HuH-7.5 (cell line): Measurements from ENCODE around the gene B3GAT3.
A peak's percentile ranks its signal among the peaks of the same experiment; 100 is the strongest.
"Not testable (repeated sequence)": the region's sequence is repeated elsewhere in the genome, so short reads cannot be mapped to it uniquely, and the experiment has no call there.

Source experiments
- DNase-seq: peaks from one replicate; pipeline ENCODE4 v3.0.0; 2011; ENCODE audit warnings: low spot score

B3GAT3 gene

DNA sequence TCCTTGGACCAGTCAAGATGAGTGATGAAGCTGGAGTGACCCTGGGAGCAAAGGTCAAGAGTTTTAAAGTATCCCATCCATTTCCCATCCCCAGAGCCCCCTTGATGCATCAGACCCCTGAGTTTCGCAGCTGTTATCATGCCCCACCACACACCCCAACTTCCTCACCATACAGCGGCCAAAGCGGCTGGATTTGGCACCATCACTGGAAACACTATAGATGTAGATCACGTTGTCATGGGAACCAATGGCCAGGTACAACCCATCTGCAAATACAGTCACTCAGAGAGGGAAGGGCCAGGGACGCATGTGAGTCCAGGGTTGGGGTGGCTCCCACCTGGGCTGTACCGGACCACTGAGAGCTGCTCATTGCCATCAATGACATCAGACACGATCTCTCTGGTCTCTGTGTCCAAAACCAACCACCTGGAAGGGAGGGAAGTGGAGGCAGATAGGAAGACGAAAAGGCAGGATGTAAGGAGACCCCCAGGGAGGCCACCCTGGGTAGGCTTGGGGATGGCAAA lies 17.9 kb downstream of the B3GAT3 start:
- DNase-seq = no peak

DNA sequence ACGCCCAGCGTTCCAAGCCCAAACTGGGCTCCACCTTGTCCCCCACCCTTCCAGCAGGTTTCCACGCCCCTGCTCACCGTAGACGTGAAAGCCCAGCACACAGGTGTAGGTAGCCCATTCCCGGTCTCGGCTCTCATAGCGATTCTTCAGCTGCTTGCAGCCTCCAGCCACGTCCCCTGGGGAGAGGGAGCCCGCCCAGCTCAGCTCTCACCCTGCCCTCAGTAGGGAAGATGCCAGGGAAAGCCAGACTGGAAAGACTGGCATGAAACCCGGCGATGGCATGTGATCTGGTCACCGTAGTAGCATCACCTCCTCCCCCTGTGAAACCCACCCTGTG lies 18.7 kb downstream of the B3GAT3 start:
- no peak for DNase-seq

DNA sequence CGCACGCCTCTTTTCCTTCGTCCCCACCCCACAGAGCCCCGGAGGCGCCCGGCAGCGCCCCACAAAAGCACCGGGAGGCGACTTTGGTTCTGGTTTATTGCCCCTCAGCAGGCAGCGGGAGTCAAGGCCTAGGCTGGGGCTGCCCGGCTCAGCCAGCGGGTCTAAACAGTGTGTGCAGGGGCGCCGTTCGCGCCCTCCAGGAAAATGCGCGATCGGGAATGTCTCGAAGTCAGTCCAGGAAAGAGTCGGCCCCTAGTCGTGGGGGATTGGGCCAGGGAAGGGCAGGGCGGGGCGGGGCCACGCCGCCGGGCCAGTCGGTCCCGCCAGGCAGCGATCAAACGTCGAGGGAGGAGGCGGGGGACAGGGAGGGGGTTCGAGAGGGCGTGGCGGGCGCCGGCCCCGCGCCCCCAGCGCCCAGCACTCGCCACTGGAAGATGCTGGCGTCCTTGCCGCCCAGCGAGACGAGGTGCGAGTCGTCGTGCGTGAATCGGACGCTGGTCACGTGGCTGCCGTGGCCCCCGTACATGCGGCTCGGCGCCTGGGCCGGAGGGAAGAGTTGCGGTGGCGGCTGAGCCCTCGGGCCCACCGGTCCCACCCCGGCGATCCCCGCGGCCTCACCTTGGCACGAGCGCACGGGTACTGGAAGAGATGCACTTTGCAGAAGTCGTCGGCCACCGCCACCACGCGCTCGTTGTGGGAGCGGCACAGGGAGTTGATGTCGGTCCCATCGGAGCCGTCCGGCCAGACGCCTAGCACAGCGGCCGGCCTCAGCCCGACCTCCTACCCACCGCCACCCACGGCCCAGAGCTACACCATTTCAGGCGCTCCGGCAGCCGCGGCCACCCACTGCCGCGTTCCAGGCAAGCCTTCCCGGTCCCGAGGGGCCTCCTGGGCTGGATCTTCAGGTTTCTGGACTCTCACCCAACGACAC lies 19.4 kb downstream of the B3GAT3 start:
- peak; percentile 93 for DNase-seq

DNA sequence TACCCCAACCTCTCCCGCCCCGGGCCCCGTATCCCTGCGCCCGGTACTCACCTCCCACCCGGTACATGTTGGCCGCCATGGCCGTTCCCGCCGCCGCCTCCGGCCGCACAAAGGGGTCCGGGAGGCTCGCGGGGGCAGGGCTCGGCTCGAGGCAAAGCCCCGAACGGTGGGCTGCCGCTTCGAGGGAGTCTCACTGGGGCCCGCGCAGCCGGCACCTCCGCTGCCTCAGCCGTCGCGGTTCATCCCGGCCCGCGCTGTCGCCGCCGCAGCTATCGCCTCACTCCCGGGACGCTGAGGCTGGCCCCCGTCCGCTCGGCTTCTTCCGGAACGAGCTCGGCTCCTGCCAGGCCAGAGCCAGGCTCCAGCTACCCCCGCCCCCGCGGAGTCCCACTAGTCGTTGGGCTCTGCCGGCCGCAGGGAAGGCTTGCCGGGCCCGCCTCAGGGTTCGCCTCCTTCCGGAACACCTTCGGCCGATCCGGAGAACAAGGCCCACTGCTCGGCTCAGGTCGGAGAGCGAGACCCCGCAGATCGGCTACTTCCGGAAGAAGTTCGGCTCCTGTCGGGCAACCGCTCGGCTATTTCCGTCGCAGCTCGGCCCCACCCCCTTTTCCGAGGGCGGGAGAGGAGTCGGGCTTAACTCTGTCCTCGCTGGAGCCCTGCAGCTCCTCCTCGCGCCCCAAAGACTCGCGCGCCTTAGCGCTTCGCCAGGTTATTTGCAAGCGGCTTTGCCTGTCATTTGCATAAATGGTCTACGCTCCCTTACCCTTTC lies 20.2 kb downstream of the B3GAT3 start, which contains the start of gene MTA2:
Gene MTA2 (minus strand): TSS at position 494 of the 769 bp plus-strand sequence. CDS start 415 bp downstream, at position 79.
- peak; percentile 92 for DNase-seq

DNA sequence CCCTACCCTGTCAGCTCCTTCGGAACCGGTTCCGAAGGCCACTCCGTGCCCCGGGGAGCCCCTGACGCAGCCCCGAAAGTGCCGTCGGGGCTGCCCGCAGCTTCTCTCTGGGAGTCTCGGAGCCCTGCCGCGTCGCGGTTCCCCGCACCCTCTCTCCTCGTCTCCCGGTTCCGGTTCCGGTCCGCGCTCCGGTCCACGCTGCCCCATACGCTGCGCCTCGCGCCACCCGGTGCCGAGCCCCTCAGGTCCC lies 20.7 kb downstream of the B3GAT3 start:
- DNase-seq = no peak

DNA sequence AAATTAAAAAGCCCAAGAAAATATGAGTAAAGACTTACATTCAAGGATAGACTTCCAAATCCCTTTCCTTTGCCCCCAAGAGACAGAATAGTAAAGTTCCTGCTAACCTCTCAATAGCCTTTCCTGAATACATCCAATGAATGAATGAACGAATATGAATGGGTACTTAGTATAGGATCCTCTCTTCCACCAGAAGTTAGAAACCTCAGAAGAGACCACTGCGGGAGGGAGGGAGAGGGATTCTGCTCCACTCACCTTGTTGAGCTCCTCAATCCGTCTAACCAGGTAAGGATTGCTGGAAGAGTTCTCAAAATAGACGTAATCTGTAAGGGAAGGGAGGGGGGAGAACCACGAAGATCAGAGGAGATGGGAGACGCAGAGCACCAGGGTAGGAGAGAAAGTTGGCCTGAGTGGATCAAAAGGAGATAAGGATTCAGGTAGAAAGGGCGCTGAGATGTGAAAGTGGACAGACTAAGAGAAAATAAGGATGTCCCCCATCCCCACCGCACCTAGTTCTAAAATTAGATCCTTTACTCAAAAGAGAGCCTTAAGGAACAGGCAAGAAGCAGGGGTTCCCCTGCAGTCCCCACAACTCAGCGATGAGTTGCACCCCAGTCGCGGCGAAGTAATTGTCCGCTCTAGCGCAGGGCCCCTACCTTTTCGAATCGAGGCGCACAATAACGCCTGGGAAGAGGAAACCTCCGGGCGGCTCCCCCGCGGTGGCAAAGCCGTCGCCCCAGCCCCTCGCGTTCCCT lies 21.2 kb downstream of the B3GAT3 start:
- no peak for DNase-seq

DNA sequence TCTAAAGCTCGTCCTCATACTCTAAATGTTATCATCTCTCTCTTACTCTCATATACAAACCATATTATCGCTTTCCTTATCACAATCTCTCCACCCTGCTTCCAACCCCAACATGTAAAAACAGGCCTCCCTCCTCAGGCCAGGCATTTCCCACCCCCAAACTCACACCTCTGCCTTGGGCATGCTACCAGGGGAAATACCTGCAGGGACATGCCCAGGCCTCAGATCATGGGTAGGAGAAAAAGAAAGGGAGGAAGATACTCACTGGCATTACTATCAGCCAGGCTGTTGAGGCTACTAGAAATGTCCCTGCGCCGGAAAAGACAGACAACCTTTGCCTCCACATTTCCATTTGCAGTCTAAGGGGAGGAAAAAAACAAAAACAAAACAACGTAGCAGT lies 21.9 kb downstream of the B3GAT3 start:
- no peak for DNase-seq

DNA sequence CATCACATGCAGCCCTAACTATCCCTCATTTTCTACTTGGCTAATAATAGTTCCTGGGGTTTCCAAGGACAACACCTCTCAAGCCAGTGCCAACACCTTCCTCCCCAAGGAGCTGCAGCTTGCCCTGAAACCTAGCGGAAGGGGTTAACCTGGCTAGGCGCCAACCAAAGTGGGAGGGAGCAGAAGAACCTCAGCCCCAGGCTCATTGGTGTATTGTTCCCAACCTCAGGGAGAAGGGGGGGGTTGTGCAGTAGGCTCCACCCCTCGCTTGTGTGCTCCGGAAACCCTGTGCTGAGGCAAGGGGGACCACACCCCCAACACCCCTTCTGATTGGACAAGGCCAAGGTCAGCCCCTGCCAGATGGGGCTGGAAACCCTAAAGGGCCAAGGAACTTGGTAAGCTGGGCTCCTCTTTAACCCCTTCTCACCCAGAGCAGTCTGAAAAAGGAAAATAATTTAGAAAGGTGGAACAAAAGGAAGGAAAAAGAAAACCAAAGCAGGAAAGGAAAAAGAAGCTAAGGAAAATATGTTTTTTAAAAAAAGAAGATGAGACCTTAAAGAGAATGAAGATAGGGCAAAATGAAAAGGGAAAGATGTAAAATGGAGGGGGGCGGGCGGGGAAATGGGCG lies 22.6 kb downstream of the B3GAT3 start:
- peak; percentile 81 for DNase-seq

DNA sequence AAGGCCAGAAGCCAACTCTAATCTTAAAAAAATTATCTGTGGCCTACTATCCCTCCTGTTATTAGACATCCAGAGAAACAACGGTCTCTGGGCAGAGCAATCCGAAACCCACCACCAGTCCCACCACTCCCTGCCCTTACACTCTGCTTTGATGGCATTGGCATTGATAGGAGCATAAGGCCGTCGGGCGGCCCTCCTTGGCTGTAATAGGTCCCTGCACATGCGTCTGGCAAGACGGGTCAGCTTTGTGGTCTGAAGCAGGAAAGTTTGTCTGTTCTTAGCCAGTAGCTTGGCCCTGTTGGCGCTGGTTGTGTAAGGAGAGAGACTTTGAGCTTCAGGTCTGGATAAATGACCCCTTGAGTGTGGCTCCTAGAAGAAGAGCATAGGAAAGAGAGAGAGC lies 26.7 kb downstream of the B3GAT3 start:
- DNase-seq = no peak

DNA sequence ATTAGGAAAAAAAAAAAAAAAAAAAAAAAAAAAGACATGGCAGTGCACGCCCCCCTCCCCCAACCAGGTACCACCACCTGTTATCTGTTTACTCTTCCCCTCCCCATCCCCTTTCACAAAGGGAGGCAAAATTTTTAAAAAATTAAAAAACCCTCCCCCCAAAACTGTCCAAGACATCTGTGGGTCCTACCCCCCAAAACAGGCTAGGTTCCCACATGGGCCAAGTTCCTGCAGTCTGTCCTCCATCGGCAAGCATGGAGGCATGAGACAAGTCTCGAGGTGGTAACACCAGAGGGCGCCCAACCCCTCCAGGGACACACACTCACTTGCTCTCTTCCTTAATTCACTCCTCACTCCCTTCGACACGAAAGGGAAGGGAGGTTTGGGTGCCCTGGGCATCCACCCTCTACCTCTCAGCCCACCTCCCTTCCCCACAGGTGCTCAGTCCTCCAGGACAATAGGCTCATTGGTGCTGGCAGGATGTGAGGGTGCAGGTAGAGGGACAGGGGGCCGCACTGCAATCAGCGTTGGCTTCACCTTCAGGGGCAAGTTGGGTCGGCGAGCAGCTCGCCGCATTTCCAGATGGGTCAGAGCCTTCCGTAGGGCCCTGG lies 28.2 kb downstream of the B3GAT3 start:
- DNase-seq = peak; percentile 64

DNA sequence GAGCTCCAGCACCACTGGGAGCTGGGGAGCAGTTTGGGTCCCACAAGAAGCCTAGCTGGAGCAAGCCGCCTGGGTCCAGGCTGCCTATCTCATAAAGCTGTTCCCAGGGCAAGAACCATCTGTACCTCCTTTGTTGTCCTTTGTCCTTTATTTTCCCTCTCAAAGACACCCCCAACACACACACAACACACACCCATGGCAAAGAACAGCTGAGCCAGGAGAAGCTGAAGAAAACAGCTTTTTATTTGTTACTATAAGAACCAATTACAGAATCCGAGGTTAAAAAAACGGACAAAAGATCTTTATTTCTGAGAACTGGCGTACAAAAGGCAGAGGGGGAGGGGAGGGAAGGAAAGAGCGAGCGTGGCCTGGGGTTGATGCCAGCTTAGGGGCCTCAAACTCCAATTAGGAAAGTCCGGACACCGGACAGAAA lies 28.8 kb downstream of the B3GAT3 start:
- no peak for DNase-seq

DNA sequence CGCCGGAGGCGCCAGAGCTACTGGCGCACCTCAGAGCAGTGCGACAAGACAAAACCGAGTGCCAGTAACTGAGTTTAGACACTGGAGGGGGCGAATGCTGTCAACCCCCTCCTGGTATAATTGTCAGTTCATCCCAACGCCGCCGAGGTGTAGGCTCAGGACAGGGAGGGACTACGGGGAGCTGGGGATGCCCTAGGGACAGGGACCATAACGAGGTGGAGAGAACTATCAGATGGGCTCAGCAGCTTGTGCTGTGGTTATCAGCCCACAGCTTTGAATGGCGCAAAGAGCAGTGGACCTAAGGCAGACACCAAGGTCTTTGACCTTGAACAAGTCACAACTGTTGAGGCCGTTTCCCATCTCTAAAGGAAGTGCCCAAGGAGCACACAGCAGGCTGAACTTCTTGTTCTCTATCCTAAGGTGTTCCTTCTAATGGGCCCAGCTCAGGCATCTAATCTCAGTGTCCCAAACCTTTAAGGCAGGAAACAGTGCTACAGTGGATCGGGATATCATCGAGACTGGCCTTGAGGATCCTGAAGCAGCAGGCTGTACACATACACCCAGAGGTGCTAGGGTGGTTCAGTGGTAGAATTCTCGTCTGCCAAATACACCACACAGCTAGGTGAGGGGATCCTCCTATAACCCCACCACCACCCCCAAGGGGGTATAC lies 29.5 kb downstream of the B3GAT3 start:
- no peak for DNase-seq

DNA sequence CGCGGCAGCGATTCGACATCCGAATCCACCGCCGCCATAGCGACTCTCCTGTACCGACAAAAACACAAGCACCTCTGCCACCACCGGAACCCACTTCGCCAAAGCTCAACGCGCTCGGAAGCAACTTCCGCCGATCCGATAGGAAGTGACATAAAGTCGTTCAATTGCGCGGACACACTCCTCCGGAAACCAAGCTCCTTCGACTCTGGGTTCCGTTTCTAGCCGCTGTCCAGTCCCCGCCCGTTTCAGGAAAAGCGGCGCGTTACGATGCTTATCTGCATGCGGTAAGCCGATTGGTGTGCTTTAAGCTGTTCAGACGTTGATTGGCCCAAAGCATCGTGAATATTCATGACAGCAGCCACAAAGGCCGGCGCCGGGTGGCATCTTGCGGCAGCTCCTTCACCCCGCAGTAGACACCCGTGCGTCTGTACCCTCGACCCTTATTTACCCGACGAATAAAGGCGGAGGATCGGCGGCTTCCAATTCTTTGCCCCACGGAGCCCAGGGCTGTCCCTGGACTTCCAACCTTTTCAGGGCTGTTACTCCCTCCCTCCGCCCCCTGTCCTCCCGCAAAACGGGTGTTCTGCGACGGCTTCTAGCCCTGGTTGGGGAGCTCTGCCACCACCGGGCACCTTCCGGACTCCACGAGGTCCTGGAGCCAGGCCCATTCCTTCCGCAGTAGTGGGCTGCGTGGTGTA lies 30.2 kb downstream of the B3GAT3 start, which contains the start of gene TUT1:
Gene TUT1 (minus strand): TSS at position 76 of the 698 bp plus-strand sequence. CDS start 38 bp downstream, at position 38.
- peak; percentile 89 for DNase-seq

DNA sequence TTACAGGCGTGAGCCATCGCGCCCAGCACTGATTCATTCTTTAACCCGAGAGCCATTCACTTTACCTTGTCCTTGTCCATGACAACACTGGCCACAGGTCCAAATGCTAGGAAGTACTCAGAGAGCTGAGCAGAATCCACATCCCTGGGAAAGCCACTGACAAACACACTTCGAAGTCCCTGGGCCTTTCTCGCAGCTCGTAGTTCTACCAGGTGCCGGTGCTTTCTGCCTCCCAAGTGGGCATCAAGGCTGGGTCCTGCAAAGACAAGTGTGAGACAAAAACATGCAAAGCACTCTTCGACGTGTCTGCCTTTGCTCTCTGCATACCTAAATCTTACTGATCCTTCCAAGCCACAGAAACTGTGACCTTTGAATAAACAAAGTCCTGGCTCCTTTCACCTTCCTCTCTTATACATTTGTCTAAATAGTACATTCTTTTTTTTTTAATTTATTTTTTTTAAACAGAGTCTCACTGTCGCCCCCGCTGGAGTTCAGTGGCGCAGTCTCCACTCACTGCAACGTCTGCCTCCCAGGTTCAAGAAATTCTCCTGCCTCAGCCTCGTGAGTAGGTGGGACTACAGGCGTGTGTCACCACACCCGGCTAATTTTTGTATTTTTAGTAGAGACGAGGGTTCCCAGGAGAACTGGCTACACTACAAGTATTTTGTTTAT lies 32.7 kb downstream of the B3GAT3 start:
- no peak for DNase-seq

DNA sequence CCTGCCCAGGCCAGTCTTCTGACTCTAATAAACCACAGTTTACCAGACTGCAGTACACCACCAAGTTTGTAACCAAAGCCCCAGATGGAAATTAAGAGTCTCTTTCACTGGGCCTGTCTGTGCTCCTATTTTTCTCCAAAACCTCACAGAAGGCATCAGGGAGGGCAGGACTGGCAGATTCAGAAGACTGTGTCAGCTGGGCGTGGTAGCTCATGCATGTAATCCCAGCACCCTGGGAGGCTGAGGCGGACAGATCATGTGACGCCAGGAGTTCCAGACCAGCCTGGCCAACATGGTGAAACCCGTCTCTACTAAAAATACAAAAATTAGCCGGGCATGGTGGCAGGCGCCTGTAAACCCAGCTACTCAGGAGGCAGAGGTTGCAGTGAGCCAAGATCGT lies 36.4 kb downstream of the B3GAT3 start:
- not testable (repeated sequence) for DNase-seq

DNA sequence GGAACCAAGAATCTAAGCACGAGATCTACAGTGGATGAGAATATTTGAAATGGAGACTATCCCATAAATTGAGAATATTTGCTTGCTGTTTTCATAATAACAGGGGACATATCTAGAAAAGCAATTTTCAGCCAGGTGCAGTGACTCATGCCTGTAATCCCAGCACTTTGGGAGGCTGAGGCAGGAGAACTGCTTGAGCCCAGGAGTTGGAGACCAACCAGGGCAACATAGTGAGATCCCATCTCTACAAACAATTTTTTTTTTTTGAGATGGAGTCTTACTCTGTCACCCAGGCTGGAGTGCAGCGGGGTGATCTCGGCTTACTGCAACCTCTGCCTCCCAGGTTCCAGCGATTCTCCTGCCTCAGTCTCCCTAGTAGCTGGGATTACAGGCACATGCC lies 40.1 kb downstream of the B3GAT3 start:
- not testable (repeated sequence) for DNase-seq

DNA sequence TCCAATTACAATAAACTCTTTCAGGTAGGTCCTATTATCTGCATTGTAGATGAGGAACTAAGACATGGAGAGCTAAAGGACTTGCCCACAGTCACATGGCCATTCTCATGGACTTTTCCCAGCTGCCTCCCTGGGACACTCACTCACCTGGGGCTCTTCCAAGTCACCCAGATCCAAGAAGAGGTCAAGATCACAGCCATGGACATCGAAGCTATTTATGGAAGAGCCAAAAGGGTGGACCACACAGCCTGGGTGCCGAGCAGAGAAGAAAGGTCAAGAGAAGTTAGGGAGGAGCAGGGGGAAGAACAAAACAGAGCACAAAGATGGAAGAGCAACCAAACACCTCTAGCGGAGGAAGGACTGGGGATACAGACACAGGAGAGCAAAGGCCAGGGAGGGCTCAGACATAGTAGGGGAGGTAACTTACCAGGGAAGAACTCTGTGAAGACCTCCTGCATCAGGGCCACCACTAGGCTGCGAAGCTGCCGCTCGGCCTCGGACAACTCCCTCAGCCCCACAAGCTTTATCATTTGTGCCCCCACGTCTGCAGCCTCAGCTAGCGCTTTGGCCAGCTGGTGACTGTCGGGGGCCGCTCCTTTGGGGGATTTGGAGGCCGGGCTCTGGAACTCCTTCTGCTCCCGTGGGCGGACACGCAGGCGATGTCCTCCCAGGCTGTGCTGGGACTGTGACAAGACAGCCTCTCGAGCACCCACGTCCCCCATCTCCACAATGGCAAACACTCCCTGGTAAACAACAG lies 40.6 kb downstream of the B3GAT3 start:
- no peak for DNase-seq

DNA sequence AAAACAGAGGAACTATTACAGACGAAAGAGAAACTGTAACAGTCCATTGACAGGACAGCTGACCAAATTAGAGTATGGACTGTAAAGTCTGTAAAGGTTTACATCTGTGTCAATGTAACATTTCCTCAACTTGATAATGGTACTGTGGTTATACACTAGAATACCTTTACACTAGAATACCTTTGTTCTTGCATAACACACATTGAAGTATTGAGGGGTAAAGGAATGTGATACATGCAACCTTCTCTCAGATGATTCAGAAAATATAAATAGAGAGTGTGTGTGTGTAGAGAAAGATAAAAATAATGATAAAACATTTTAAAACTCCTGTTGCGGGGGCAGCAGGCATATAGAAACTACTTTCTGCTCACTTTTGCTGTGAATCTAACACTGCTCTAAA lies 42.5 kb downstream of the B3GAT3 start:
- no peak for DNase-seq

DNA sequence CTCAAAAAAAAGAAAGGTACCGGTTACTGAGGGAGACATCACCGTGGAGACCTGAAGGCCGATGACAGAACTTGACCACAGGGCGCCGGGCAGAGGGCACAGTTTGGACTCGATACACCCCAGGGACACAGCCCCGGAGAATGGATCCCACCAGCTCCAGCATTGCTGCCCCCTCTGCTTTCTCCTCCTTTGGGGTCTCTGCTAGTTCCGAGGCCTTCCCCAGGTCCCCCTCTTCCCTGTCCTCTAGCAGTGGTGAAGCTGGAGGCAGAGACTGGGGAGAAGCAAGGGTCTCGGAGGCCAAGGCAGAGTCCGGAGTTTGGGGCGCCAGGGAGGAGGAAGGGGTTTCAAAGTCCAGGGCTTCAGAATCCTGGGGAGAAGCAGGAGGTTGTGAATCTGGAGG lies 43.2 kb downstream of the B3GAT3 start:
- DNase-seq = no peak
